Stimulated activated CD4-positive, alpha-beta T cell treated with anti-CD3 and anti-CD28 coated beads, Interleukin-4, amount 100 ng/mL, for 1 hour (primary cell): ENCODE data around the gene KLHL7.
"Not testable (repeated sequence)": the region's sequence is repeated elsewhere in the genome, so short reads cannot be mapped to it uniquely, and the experiment has no call there.

Source experiments
- DNase-seq: peaks from one replicate; pipeline ENCODE4 v3.0.0-alpha.2; 2020

The KLHL7 gene

GRCh38 chr7:23220690-23221305, 115.2 kb downstream of the KLHL7 start:
- DNase-seq = no peak

- no peak for DNase-seq
These were observed 117.0 kb downstream of the KLHL7 start for GRCh38 chr7:23222439-23223030.

- not testable (repeated sequence) for DNase-seq
These were observed 118.8 kb downstream of the KLHL7 start for GRCh38 chr7:23224364-23224763.

- no peak for DNase-seq
These were observed 121.4 kb downstream of the KLHL7 start for GRCh38 chr7:23226844-23227450.
